NCI-H1694 (cell line): ENCODE data around the gene NT5DC1.
A peak's percentile ranks its signal among the peaks of the same experiment; 100 is the strongest.
"Not testable (repeated sequence)": the region's sequence is repeated elsewhere in the genome, so short reads cannot be mapped to it uniquely, and the experiment has no call there.

Experiments
- DNase-seq: peaks from one replicate; lab custom pipeline; 2025; lab: John Stamatoyannopoulos, UW

NT5DC1 gene

DNA sequence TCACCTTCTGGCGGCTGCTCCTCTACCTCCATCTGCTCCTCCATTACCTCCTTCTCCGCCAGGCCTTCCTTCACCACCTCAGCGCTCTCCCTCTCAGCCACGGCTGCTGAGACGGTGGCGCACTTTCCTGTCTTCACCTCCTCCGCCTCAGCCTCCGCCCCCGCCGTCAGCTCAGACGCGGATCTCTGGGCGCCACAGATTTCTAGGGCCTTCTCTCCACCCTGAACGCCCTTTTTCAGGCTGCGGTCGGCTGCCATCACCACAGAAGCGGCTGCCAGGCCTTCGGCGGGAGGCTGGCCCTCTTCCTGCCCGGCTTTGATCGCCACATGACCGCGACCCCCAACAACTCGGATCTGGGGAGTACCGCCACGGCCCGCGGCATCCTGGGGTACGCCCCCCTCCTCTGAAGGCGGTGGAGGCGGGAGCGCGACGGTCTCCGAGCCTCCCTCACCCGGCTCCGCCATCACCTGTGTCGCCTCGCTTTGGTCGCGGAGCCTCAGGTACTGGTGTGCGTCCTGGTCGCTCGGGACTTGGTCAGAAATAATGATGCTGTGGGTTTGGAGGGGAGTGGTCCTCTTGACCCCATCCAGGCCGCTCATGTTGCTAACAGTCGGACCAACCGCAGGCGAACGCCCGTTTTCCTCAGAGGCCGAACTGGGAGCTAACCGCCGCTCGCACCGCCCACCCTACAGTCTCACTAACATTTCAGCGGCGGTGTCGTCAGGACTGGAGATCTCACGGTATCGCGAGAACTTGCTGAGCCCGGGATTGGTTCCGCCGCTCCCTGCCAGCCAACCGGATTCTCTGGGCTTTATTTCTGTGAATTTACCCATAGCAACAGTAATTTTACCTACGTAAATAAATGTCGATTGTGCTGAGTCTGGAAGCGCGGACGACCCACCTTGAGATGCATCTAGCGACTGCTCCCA lies 178.8 kb downstream of the NT5DC1 start, which contains the start of gene TSPYL1:
Gene TSPYL1, minus strand, starts transcription at position 699 of the 929 bp plus-strand sequence. Its CDS starts 100 bp downstream, at position 599.
- DNase-seq = peak; percentile 85

DNA sequence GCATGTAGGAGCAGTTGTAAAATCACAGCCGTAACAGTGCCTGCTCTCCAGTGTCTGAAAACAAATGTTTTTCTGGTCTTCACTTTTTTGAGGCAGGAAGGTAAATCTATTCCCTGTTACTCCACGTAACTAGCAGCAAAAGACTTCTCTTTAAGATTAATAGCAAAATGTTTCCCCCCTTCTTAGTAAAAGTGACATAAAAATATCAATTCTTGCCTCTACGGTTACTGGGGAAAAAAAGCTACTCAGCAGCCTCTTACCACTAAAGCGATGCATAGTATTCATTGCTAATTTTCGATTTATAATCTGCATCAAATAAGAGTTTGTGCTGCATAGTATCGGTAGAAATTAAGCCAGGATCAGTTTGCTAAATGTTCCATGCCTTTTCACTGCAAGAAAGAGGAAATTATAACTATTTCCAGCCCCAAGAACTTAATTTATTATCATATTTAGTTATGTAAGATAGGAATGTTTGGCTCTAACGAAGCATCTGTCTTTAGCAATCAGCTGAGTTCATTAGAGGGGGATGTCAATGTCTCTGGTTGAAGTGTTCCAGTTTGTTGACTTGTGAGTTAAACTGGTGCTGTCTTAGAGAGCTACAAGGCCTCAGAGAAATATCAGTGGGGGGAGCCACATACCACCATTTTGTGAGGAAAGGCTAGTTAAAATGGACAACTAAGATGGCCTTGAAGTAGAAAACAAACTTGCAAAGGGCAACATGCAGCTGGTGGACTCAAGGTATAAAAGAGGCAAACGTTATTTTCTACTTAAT lies 179.7 kb downstream of the NT5DC1 start:
- no peak for DNase-seq

DNA sequence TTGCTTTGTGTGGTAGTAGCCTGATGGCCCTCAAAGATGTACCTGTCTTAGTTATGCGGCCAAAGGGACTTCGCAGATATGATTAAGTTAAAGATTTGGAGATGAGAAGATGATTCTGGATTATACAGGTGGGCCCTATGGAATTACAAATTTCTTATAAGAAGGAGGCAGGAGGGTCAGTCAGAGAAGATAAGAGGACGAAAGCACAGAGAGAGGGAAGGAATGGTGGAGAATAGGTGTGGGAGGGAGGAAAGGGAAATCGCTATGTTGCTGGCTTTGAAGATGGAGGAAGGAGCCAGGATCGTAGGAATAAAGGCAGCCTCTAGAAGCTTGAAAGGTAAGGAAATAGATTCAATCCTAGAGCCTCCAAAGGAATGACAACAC lies 180.3 kb downstream of the NT5DC1 start:
- no peak for DNase-seq

DNA sequence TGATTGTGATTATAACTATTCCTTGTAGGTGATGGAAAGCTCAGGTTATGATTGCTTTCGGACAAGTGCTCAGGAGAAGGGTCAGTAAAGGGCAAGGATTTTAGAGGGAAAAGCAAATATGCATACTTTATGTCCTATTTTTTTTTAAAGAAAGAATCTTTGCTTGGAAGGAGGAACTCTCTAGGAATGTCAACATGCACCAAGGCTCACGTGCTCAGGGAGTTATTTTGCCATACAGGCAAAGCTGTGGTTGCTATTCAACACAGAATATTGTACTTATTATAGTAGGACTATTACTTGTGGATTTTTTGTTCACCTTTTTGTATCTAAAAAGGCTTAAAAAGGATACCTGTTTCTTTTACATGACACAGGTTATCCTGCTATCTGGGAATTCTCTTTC lies 182.0 kb downstream of the NT5DC1 start:
- no peak for DNase-seq

DNA sequence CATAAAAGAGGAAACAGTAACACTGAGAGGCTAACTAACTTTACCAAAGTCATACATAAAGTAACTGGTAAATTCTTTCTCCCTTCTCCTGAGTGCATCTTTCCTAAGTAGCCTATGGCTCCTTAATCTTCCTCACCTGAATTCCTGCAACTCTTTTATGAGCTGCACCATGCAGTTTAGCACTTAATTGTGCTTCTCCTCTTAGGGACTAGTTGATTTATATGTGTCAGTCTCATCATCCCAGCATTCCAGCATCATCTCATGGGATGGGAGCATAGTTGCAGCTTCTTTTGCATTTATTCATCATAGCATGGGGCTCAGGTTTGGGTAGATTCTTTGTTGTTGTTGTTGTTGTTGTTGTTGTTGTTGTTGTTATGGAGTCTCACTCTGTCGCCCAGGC lies 182.5 kb downstream of the NT5DC1 start:
- no peak for DNase-seq

DNA sequence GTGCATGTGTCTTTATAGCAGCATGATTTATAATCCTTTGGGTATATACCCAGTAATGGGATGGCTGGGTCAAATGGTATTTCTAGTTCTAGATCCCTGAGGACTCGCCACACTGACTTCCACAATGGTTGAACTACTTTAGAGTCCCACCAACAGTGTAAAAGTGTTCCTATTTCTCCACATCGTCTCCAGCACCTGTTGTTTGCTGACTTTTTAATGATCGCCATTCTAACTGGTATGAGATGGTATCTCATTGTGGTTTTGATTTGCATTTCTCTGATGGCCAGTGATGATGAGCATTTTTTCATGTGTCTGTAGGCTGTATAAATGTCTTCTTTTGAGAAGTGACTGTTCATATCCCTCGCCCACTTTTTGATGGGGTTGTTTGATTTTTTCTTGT lies 184.3 kb downstream of the NT5DC1 start:
- DNase-seq = not testable (repeated sequence)

DNA sequence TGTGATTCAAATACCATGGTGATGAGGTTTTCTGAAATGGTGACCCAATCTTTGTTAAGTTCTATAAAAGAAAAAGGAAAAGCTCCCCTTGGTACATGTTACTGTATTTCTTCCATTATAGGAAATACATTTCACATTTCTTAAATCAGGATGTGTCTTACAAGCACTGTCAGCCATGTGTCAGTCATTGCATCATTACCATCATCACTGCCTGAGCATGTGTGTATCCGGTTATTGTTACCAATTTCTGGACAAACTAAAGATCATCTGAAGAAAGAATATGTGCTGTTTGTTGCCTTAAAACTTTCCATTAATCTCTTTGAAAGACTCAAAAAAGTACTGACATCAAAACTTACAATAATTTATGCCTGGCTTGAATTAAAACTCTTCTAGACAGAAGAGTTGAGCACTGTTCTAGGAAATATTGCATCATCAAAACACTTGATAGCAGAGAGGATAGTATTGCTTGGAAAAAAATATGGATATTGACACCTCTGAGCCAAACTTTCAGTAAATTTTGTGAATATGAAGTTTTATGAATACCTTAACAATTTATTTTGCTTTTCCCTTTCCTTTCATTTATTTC lies 186.2 kb downstream of the NT5DC1 start:
- no peak for DNase-seq

DNA sequence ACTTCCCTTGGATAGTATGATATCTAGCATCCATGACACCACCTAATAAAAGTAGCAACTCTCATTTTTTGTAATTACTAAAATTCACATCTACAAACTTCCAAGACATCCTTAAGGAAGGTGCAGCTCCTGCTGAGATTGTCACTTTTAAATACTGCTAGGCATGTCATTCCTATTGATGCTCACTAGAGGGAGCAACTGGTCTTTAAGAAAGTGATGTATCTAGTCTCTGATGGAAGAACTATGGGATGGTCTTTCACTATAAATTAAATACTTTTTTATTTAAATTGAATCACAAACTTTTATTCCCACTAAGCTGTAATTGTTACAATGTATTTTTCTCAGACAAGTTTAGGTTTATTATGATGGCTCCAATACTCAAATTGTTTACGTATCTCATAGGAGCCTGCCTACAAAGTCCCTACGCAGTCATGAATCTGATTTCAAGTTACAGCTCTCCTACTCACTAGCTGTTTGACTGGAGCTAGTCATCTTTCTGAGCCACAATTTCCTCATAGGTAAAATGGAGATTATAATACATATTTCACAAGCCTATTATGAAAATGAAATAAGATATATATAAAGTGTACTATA lies 187.1 kb downstream of the NT5DC1 start:
- DNase-seq = peak; percentile 13

DNA sequence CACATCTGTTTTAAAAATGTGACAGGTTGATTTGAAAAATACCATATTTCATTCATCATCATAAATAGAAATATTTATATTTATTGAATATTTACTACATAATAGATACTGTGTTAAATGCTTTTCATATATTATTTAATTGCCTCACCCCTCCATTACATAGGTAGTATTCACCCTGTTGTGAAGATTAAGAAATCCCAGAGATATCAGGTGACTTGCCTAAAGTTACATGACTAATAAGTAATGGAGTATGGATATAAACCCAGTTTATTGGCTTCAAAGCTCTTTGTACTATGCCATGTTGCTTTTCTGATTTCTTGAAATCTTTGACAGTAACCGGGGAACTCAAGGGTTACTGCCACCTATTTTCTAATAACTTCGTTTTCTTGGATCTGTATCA lies 189.2 kb downstream of the NT5DC1 start:
- no peak for DNase-seq

DNA sequence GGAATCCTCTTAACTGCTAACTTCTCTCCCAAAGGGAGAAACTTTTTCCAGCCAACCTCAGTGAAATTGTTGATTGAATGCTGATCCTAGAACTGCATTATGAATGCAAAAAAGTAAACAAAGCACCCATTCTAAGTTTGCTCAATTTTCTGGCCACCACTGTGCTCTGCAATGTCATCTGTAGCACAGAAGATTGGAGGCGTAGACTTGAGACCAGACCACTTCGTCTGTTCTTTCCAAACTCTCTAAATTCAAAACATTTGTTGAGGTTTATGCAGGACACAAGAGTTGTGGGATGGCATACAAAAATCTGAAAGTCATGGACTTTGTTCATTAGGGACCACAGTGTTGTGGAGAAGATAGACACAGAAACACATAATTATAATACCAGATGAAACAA lies 190.1 kb downstream of the NT5DC1 start:
- DNase-seq = no peak

DNA sequence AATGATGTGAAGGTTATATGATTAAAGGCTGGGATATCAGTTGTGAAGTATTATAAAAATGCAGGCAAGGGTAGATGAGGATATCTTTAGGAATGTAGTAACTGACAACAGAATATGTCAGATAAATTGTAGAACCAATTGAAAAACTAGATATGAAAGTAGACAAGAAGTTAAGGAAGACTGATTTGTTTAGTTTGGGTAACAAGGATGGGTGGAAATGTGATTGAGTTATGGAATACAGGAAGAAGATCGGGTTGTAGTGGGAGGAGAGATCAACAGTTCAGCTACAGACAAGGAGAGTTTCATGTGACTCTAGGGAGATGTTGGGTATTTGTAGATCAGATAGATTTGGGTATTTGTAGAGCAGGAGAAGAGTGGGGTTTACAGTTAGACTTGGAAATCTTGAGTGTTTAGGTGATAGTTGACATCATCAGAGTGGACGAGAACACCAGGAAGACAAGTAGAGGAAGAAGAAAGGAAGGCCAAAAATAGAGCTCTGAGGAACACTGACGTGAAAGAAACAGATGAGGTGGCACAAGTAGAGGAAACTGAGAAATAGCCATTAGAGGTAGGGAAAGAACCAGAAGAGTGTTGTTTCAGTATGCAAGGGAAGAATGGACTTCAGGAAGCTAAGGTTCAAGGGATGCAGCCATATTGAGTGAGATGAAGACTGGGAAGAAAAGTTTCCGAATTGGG lies 191.2 kb downstream of the NT5DC1 start:
- no peak for DNase-seq

DNA sequence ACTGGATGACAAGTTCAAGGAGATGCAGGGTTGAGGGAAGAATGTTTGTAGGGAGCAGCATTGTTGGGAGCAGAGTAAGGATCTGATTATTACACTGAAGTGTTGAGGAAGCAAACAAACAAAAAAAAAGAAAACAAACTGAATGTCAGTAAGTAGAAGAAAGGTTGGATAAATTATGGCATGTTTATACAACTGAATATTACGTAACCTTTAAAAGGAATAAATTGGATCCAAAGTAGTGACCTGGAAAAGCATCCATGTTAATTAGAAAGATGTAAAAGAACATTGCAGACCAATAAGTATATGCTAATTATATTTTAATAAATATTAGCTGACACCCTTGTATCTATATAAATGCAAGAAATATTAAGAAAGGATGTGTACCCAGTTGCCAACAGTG lies 191.9 kb downstream of the NT5DC1 start:
- DNase-seq = no peak

DNA sequence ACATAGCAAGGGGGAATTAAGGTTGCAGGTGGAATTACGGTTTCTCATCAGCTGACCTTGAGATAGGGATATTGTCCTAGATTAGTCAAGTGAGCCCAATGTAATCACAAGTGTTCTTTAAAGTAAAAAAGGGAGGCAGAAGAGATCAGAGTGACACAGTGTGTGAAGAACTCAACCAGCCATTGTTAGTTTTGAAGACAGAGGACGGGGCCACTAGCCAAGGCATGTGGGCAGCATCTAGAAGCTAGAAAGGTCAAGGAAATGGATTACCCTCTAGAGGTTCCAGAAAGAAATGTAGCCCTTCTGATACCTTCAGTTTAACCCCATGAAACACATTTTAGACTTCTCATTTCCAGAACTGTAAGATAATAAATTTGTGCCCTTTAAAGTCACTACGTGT lies 197.6 kb downstream of the NT5DC1 start:
- no peak for DNase-seq

DNA sequence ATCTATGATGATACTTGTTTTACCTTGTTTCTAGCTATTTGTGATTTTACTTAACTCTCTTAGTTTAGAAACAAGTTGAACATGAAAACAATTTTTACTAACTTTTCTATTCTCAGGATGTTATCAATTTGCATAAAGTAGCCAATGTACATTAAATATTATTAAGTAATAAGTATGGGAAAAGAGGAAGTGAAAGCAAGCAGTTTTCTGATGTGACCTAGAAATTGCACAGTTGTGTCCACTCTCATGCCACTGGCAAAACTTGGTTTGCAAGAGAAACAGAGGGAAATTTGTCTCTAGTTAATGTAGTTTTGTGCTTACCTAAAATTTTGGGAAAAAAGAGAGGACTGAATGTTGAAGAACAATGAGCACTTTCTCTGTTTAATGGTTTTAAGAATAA lies 198.3 kb downstream of the NT5DC1 start:
- no peak for DNase-seq
